KMS-11 (cell line): ENCODE measurements around the gene GABBR2.

Experiments used
- H2AFZ ChIP-seq: fragments of 200-600 bp; sonication (generic); 2 replicates; pipeline ENCODE4 v1.6.1; 2016; ENCODE audit warnings: antibody characterized with exemption, mixed run types, low read depth
- H3K27ac ChIP-seq: fragments of 200-600 bp; sonication (generic); 2 replicates; pipeline ENCODE4 v1.6.1; 2016; ENCODE audit warnings: mild to moderate bottlenecking, mixed run types
- H3K27me3 ChIP-seq: fragments of 200-600 bp; sonication (generic); 2 replicates; pipeline ENCODE4 v1.6.1; 2017; ENCODE audit warnings: mild to moderate bottlenecking, low read depth, mixed run types, moderate library complexity; ENCODE audit not compliant: insufficient read depth
- H3K36me3 ChIP-seq: fragments of 200-600 bp; sonication (generic); 2 replicates; pipeline ENCODE4 v1.6.1; 2017; ENCODE audit warnings: mild to moderate bottlenecking, mixed run types; ENCODE audit not compliant: insufficient read depth
- H3K4me1 ChIP-seq: fragments of 200-600 bp; sonication (generic); 2 replicates; pipeline ENCODE4 v1.6.1; 2016; ENCODE audit warnings: mild to moderate bottlenecking, low read depth, mixed run types; ENCODE audit not compliant: poor library complexity, severe bottlenecking
- H3K4me2 ChIP-seq: fragments of 200-600 bp; sonication (generic); 2 replicates; pipeline ENCODE4 v1.7.0; 2016; ENCODE audit warnings: mild to moderate bottlenecking, mixed run types
- H3K4me3 ChIP-seq: fragments of 200-600 bp; sonication (generic); IDR thresholded peaks from 2 replicates; pipeline ENCODE4 v1.6.1; 2017; ENCODE audit warnings: low read depth, low read length, mixed read lengths; ENCODE audit not compliant: insufficient read depth
- H3K79me2 ChIP-seq: fragments of 200-600 bp; sonication (generic); 2 replicates; pipeline ENCODE4 v1.6.1; 2016; ENCODE audit warnings: low read depth, mixed run types; ENCODE audit not compliant: insufficient read depth
- H3K9ac ChIP-seq: fragments of 200-600 bp; sonication (generic); 2 replicates; pipeline ENCODE4 v1.6.1; 2016; ENCODE audit warnings: mild to moderate bottlenecking, mixed run types
- H4K20me1 ChIP-seq: fragments of 200-600 bp; sonication (generic); 2 replicates; pipeline ENCODE4 v1.6.1; 2016; ENCODE audit warnings: mild to moderate bottlenecking, mixed run types; ENCODE audit not compliant: insufficient read depth
- CTCF ChIP-seq: fragments of 200-600 bp; sonication (generic); conservative IDR thresholded peaks from 2 replicates; pipeline ENCODE4 v1.6.1; 2017; ENCODE audit warnings: low read depth, mild to moderate bottlenecking, antibody characterized with exemption, low read length, moderate library complexity, mixed read lengths

GABBR2 gene

GRCh38 chr9:98396236-98396635 lies 312.5 kb downstream of the GABBR2 start:
- no peaks in the 10 kb centered on the region for H3K27me3 ChIP-seq
- H2AFZ ChIP-seq: no peak overlapping the region
- H3K4me1 ChIP-seq: no peaks in the 10 kb centered on the region
- no peak overlapping the region for H3K9ac ChIP-seq
- H3K36me3 ChIP-seq: no peaks in the 10 kb centered on the region
- H3K4me3 ChIP-seq: no peak overlapping the region
- H3K4me2 ChIP-seq: no peak overlapping the region
- no peak overlapping the region for H3K27ac ChIP-seq
- no peak for TF ChIP-seq CTCF
- no peaks in the 10 kb centered on the region for H3K79me2 ChIP-seq
- no peaks in the 10 kb centered on the region for H4K20me1 ChIP-seq

GRCh38 chr9:98391867-98392266 lies 316.9 kb downstream of the GABBR2 start:
- no peak for TF ChIP-seq CTCF
- no peaks in the 10 kb centered on the region for H3K79me2 ChIP-seq
- H3K27me3 ChIP-seq: no peaks in the 10 kb centered on the region
- no peak overlapping the region for H2AFZ ChIP-seq
- H3K36me3 ChIP-seq: no peaks in the 10 kb centered on the region
- H3K9ac ChIP-seq: no peak overlapping the region
- H3K4me3 ChIP-seq: no peak overlapping the region
- H3K4me2 ChIP-seq: no peak overlapping the region
- no peaks in the 10 kb centered on the region for H4K20me1 ChIP-seq
- H3K27ac ChIP-seq: no peak overlapping the region
- H3K4me1 ChIP-seq: no peaks in the 10 kb centered on the region

GRCh38 chr9:98391406-98391805 lies 317.3 kb downstream of the GABBR2 start:
- Histone ChIP-seq H3K4me3 (no peak overlapping the region), H3K4me2 (no peak overlapping the region), H3K9ac (no peak overlapping the region), H3K4me1 (no peaks in the 10 kb centered on the region), H4K20me1 (no peaks in the 10 kb centered on the region), H3K79me2 (no peaks in the 10 kb centered on the region), H3K27me3 (no peaks in the 10 kb centered on the region), H3K27ac (no peak overlapping the region), H2AFZ (no peak overlapping the region), H3K36me3 (no peaks in the 10 kb centered on the region)
- TF ChIP-seq CTCF: no peak

- Histone ChIP-seq H3K79me2 (no peaks in the 10 kb centered on the region), H3K9ac (no peak overlapping the region), H3K4me3 (no peak overlapping the region), H3K27me3 (no peaks in the 10 kb centered on the region), H4K20me1 (no peaks in the 10 kb centered on the region), H3K27ac (no peak overlapping the region), H2AFZ (no peak overlapping the region), H3K4me2 (no peak overlapping the region), H3K36me3 (no peaks in the 10 kb centered on the region), H3K4me1 (no peaks in the 10 kb centered on the region)
- TF ChIP-seq CTCF: no peak
Measured at GRCh38 chr9:98385751-98386150, 323.0 kb downstream of the GABBR2 start.

- Histone ChIP-seq H3K4me1 (no peaks in the 10 kb centered on the region), H3K4me2 (no peak overlapping the region), H3K36me3 (no peaks in the 10 kb centered on the region), H3K27me3 (no peaks in the 10 kb centered on the region), H3K79me2 (no peaks in the 10 kb centered on the region), H3K9ac (no peak overlapping the region), H3K27ac (no peak overlapping the region), H4K20me1 (no peaks in the 10 kb centered on the region), H3K4me3 (no peak overlapping the region), H2AFZ (no peak overlapping the region)
- no peak for TF ChIP-seq CTCF
Measured at GRCh38 chr9:98383758-98384157, 325.0 kb downstream of the GABBR2 start.
